Liver (tissue), 9 donors: Measurements from ENCODE around the gene VWA3A. TPM values are rescaled to one million over a fixed set of nuclear protein-coding genes. Genes with fewer than 3 reads are reported as not detected.
"Not testable (repeated sequence)": the region's sequence is repeated elsewhere in the genome, so short reads cannot be mapped to it uniquely, and the experiment has no call there.

Experiments used
- DNase-seq: peaks from one replicate; pipeline ENCODE4 v3.0.0-alpha.2; 2017; ENCODE audit warnings: low spot score
- H3K27ac ChIP-seq, 2 donors: one replicate each; pipeline ENCODE4 v1.7.0; 2013; ENCODE audit warnings: inconsistent platforms in 2 of 2, low read length in 2 of 2, control low read depth in 1 of 2, low read depth in 1 of 2, mild to moderate bottlenecking in 1 of 2
- H3K27me3 ChIP-seq, 4 donors: one replicate each; pipeline versions ENCODE4 v1.6.1 to v1.7.0; 2013; ENCODE audit warnings: low read length in 3 of 4, inconsistent platforms in 1 of 4, mild to moderate bottlenecking in 1 of 4, moderate library complexity in 1 of 4; ENCODE audit not compliant: control insufficient read depth in 4 of 4, insufficient read depth in 4 of 4
- H3K36me3 ChIP-seq, 4 donors: one replicate each; pipeline versions ENCODE4 v1.6.1 to v1.7.0; 2013; ENCODE audit warnings: low read length in 3 of 4, mild to moderate bottlenecking in 3 of 4, low read depth in 1 of 4, moderate library complexity in 1 of 4; ENCODE audit not compliant: control insufficient read depth in 4 of 4, insufficient read depth in 3 of 4
- H3K4me1 ChIP-seq, 4 donors: one replicate each; pipeline versions ENCODE4 v1.6.1 to v1.7.0; 2013; ENCODE audit warnings: low read length in 3 of 4, mild to moderate bottlenecking in 3 of 4, moderate library complexity in 1 of 4; ENCODE audit not compliant: control insufficient read depth in 4 of 4, insufficient read depth in 4 of 4
- H3K4me3 ChIP-seq, 3 donors: one replicate each; pipeline versions ENCODE4 v1.6.1 to v1.7.0; 2013; ENCODE audit warnings: low read length in 3 of 3, control low read depth in 1 of 3, low read depth in 1 of 3, mild to moderate bottlenecking in 1 of 3
- H3K9ac ChIP-seq, 2 donors: one replicate each; pipeline ENCODE4 v1.7.0; 2013; ENCODE audit warnings: low read length in 2 of 2, mild to moderate bottlenecking in 2 of 2, moderate library complexity in 2 of 2, control low read depth in 1 of 2, low read depth in 1 of 2
- H3K9me3 ChIP-seq, 4 donors: one replicate each; pipeline versions ENCODE4 v1.6.1 to v1.7.0; 2013; ENCODE audit warnings: low read length in 3 of 4; ENCODE audit not compliant: control insufficient read depth in 4 of 4
- ATF3 ChIP-seq: IDR thresholded peaks from 2 replicates; pipeline ENCODE4 v1.6.1; 2016; ENCODE audit warnings: antibody characterized with exemption
- EGR1 ChIP-seq, 2 donors: IDR thresholded peaks; 2 replicates each; pipeline ENCODE4 v1.6.1; 2016 to 2018; ENCODE audit warnings: antibody characterized with exemption in 2 of 2, low read depth in 2 of 2
- FOXA1 ChIP-seq: IDR thresholded peaks from 2 replicates; pipeline ENCODE4 v1.6.1; 2016; ENCODE audit warnings: antibody characterized with exemption
- GABPA ChIP-seq, 2 donors: IDR thresholded peaks in 1 of 2; conservative IDR thresholded peaks in 1 of 2; 2 replicates each; pipeline ENCODE4 v1.6.1; 2016; ENCODE audit warnings: antibody characterized with exemption in 2 of 2, mild to moderate bottlenecking in 1 of 2, moderate library complexity in 1 of 2
- HNF4A ChIP-seq, 2 donors: conservative IDR thresholded peaks; 2 replicates each; pipeline ENCODE4 v1.6.1; 2016; ENCODE audit warnings: antibody characterized with exemption in 2 of 2, mild to moderate bottlenecking in 2 of 2
- HNF4G ChIP-seq: IDR thresholded peaks from 2 replicates; pipeline ENCODE4 v1.6.1; 2016; ENCODE audit warnings: antibody characterized with exemption
- JUND ChIP-seq, 2 donors: IDR thresholded peaks; 2 replicates each; pipeline ENCODE4 v1.6.1; 2016; ENCODE audit warnings: antibody characterized with exemption in 2 of 2
- NR2F2 ChIP-seq: IDR thresholded peaks from 2 replicates; pipeline ENCODE4 v1.6.1; 2016; ENCODE audit warnings: antibody characterized with exemption
- RAD21 ChIP-seq, 2 donors: IDR thresholded peaks; 2 replicates each; pipeline ENCODE4 v1.6.1; 2016; ENCODE audit warnings: antibody characterized with exemption in 2 of 2, mild to moderate bottlenecking in 2 of 2
- RXRA ChIP-seq, 2 donors: IDR thresholded peaks; 2 replicates each; pipeline ENCODE4 v1.6.1; 2017 to 2018; ENCODE audit warnings: antibody characterized with exemption in 2 of 2, mild to moderate bottlenecking in 1 of 2
- SP1 ChIP-seq: IDR thresholded peaks from 2 replicates; pipeline ENCODE4 v1.6.1; 2018; ENCODE audit warnings: antibody characterized with exemption, mild to moderate bottlenecking
- TAF1 ChIP-seq: conservative IDR thresholded peaks from 2 replicates; pipeline ENCODE4 v1.6.1; 2016; ENCODE audit warnings: antibody characterized with exemption, mild to moderate bottlenecking
- YY1 ChIP-seq: IDR thresholded peaks from 2 replicates; pipeline ENCODE4 v1.6.1; 2016; ENCODE audit warnings: antibody characterized with exemption, mild to moderate bottlenecking
- ZBTB33 ChIP-seq: IDR thresholded peaks from 2 replicates; pipeline ENCODE4 v1.6.1; 2016; ENCODE audit warnings: antibody characterized with exemption
- WGBS: extraction: QIAGEN DNeasy Blood & Tissue Kit; methylation state at CpG from one replicate; pipeline ENCODE4 v1.1.7; 2013; 5-methylcytosine and 5-hydroxymethylcytosine counted together
- polyA plus RNA-seq, 2 donors: library from polyadenylated mRNA; stranded (reverse) in 1 of 2; unstranded in 1 of 2; fragments of 200-250 nt in 1 of 2; fragments of >200 nt in 1 of 2; fragmentation: Nextera tagmentation in 1 of 2; extraction: Ambion mirVana in 1 of 2; gene quantifications; one replicate each; pipeline versions ENCODE4 v1.2.1 to v1.2.3, GENCODE V29; 2013 to 2015
- total RNA-seq, 2 donors: library from RNA; depleted of rRNA; stranded (reverse); fragments of >200 nt; gene quantifications; one replicate each; pipeline ENCODE4 v1.2.3, GENCODE V29; 2014
- TF ChIP-seq, protein P1 (sequence below): IDR thresholded peaks from 2 replicates; pipeline ENCODE4 v1.6.1; 2016; ENCODE audit warnings: antibody characterized with exemption, mild to moderate bottlenecking
- TF ChIP-seq, protein P2 (sequence below): fragments of 150-350 bp; IDR thresholded peaks from 2 replicates; pipeline ENCODE4 v1.5.1; 2017; ENCODE audit warnings: improper control_type of control experiment, low read depth, low read length; ENCODE audit not compliant: missing input control
- TF ChIP-seq, protein P3 (sequence below): IDR thresholded peaks from 2 replicates; pipeline ENCODE4 v1.6.1; 2016; ENCODE audit warnings: antibody characterized with exemption
- donor health status: healthy.
- donor health status: healthy.
- donor health status: healthy.
- donor health status: healthy.
- donor health status: healthy.

The VWA3A gene
- total and polyA plus RNA-seq, 4 donors, result 0.05 to 0.17 TPM; not detected in 2

DNA sequence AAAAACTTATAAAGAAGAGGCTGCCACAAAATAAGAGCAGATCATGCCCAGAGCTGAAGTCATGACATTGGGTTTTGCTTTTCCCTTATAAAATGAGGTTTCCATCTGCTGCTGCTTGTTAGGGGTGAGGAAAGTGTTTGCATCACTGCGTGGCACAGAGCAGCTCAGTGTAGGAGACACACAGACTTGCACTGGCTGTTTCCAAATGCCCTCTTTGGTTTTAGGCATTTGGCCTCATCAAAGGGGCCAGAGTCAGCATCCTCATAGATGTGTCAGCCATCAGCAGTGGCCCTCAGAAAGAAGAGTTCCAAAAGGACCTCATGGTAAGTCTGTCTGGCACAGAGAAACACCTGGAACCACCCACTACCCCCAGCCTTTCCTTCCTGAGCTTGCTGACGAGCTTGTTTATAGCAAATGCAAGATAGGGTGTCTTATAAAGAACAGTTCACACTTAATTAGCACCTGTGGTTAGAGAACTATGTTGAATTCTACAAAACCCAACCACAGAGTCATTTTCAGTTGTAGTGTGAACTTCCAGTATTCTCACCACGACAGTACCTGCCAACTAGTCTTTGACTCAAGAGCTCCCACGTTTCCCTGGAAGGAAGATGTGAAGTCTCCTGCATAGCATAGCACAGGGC, 17.0 kb downstream of the VWA3A start:
- DNase-seq, result no peak
- Histone ChIP-seq H3K9ac (no peak overlapping the region), H3K9me3 (no peaks in the 10 kb centered on the region), H3K36me3 (no peaks in the 10 kb centered on the region), H3K4me1 (peaks cover 0 to 1% (median 0%) of the 10 kb centered on the region in 4 donors), H3K4me3 (no peak overlapping the region), H3K27ac (no peak overlapping the region), H3K27me3 (no peaks in the 10 kb centered on the region)
- 46% methylated on average over 4 of the region's 4 CpGs for WGBS
- TF ChIP-seq HNF4A (conservative IDR thresholded peaks at IDR 0.05) (no peak), JUND (IDR thresholded peaks at IDR 0.05) (no peak), FOXA1 (no peak), YY1 (no peak), ZBTB33 (no peak), RXRA (IDR thresholded peaks at IDR 0.05) (no peak), RAD21 (IDR thresholded peaks at IDR 0.05) (no peak), HNF4G (no peak)
- TF ChIP-seq, protein P1, sequence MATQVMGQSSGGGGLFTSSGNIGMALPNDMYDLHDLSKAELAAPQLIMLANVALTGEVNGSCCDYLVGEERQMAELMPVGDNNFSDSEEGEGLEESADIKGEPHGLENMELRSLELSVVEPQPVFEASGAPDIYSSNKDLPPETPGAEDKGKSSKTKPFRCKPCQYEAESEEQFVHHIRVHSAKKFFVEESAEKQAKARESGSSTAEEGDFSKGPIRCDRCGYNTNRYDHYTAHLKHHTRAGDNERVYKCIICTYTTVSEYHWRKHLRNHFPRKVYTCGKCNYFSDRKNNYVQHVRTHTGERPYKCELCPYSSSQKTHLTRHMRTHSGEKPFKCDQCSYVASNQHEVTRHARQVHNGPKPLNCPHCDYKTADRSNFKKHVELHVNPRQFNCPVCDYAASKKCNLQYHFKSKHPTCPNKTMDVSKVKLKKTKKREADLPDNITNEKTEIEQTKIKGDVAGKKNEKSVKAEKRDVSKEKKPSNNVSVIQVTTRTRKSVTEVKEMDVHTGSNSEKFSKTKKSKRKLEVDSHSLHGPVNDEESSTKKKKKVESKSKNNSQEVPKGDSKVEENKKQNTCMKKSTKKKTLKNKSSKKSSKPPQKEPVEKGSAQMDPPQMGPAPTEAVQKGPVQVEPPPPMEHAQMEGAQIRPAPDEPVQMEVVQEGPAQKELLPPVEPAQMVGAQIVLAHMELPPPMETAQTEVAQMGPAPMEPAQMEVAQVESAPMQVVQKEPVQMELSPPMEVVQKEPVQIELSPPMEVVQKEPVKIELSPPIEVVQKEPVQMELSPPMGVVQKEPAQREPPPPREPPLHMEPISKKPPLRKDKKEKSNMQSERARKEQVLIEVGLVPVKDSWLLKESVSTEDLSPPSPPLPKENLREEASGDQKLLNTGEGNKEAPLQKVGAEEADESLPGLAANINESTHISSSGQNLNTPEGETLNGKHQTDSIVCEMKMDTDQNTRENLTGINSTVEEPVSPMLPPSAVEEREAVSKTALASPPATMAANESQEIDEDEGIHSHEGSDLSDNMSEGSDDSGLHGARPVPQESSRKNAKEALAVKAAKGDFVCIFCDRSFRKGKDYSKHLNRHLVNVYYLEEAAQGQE, result no peak

GRCh38 chr16:22111629-22112028, 19.3 kb downstream of the VWA3A start:
- H3K4me1 ChIP-seq, H3K9me3 ChIP-seq: not testable (repeated sequence)
- WGBS, result 80% methylated on average over 5 of the region's 5 CpGs

DNA sequence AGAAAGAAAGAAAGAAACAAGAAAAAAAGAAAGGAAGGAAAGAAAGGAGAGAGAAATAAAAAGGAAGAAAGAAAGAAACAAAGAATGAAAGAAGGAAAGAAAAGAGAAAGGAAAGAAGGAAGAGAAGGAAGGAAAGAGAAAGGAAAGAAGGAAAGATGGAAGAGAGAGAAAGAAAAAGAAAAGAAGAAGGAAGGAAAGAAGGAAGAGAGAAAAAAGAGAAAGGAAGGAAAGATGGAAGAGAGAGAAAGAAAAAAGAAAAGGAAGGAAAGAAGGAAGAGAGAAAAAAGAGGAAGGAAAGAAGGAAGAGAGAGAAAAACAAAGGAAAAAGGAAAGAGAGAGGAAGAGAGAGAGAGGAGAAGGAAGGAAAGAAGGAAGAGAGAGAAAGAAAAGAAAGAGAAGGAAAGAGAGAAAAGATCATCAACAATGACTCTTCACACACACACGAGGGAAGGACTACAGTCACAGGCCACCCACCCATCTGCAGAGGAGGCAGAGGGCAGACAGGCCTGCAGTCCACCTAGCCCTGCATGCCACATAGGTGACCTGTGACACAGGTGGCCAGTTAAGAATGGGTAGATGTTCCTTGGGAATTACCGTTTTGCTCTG, 23.9 kb downstream of the VWA3A start:
- Histone ChIP-seq H3K4me3 (no peak overlapping the region), H3K36me3 (no peaks in the 10 kb centered on the region), H3K9ac (no peak overlapping the region), H3K9me3 (no peaks in the 10 kb centered on the region), H3K27ac (no peak overlapping the region), H3K4me1 (no peaks in the 10 kb centered on the region), H3K27me3 (no peaks in the 10 kb centered on the region)
- DNase-seq, result no peak
- WGBS, result 90% methylated on average over 2 of the region's 2 CpGs
- TF ChIP-seq EGR1 (IDR thresholded peaks at IDR 0.05; ENCODE audit: low read depth in 2 of 2), result no peak
- no peak for TF ChIP-seq NR2F2
- TF ChIP-seq, protein P2, sequence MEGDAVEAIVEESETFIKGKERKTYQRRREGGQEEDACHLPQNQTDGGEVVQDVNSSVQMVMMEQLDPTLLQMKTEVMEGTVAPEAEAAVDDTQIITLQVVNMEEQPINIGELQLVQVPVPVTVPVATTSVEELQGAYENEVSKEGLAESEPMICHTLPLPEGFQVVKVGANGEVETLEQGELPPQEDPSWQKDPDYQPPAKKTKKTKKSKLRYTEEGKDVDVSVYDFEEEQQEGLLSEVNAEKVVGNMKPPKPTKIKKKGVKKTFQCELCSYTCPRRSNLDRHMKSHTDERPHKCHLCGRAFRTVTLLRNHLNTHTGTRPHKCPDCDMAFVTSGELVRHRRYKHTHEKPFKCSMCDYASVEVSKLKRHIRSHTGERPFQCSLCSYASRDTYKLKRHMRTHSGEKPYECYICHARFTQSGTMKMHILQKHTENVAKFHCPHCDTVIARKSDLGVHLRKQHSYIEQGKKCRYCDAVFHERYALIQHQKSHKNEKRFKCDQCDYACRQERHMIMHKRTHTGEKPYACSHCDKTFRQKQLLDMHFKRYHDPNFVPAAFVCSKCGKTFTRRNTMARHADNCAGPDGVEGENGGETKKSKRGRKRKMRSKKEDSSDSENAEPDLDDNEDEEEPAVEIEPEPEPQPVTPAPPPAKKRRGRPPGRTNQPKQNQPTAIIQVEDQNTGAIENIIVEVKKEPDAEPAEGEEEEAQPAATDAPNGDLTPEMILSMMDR, result no peak
- TF ChIP-seq RXRA (IDR thresholded peaks at IDR 0.05), result no peak
- no peak for TF ChIP-seq SP1
- no peak for TF ChIP-seq GABPA (IDR thresholded peaks at IDR 0.05 in 1 of 2, conservative IDR thresholded peaks at IDR 0.05 in 1 of 2)
- no peak for TF ChIP-seq YY1
- TF ChIP-seq JUND (IDR thresholded peaks at IDR 0.05), result no peak
- TF ChIP-seq HNF4G, result no peak
- TF ChIP-seq TAF1, result no peak
- TF ChIP-seq FOXA1, result no peak
- no peak for TF ChIP-seq ZBTB33
- TF ChIP-seq ATF3, result no peak
- no peak for TF ChIP-seq HNF4A (conservative IDR thresholded peaks at IDR 0.05)
- TF ChIP-seq, protein P3, sequence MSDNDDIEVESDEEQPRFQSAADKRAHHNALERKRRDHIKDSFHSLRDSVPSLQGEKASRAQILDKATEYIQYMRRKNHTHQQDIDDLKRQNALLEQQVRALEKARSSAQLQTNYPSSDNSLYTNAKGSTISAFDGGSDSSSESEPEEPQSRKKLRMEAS, result no peak

More at GRCh38 chr16:22111629-22112028, 19.3 kb downstream of the VWA3A start:
- H3K27me3 ChIP-seq, H3K27ac ChIP-seq, H3K9ac ChIP-seq, H3K4me3 ChIP-seq, H3K36me3 ChIP-seq, DNase-seq: not testable (repeated sequence)
